ENCODE data around the gene CLEC11A. TPM values are rescaled to one million over a fixed set of nuclear protein-coding genes. Genes with fewer than 3 reads are reported as not detected.

Gene CLEC11A
- total RNA-seq (2011; cell fraction: chromatin; rRNA removed; ENCODE audit: low replicate concordance): 0.69 and 6.7 TPM in 2 replicates
- total RNA-seq (2011; cell fraction: nucleolus; rRNA removed): 14.3 and 15.2 TPM in 2 replicates
- total RNA-seq (2011; cell fraction: nucleoplasm; rRNA removed): 7.3 and 8.3 TPM in 2 replicates
- total RNA-seq (2014; rRNA removed): 32.7 and 34.8 TPM in 2 replicates
- 2.5 and 2.7 TPM in 2 replicates for total RNA-seq (2014; rRNA removed; fragmentation: Illumina TruSeq; extraction: Trizol)
- 16.1 and 16.7 TPM in 2 replicates for total RNA-seq (2015; rRNA removed; fragmentation: Illumina TruSeq; extraction: Trizol)
- 31.3 and 31.4 TPM in 2 replicates for total RNA-seq (2021)
- polyA plus RNA-seq (2011; rRNA removed): 3.0 and 17.4 TPM in 2 replicates
- 26.3 and 38.6 TPM in 2 replicates for polyA plus RNA-seq (2011; cell fraction: cytosol; rRNA removed)
- 42.7 and 43.1 TPM in 2 replicates for polyA plus RNA-seq (2011; cell fraction: nucleus; rRNA removed)
- 32.9 and 74.8 TPM in 2 replicates for polyA plus RNA-seq (2012)
- polyA plus RNA-seq (2014; fragmentation: Illumina TruSeq; extraction: Trizol): 3.4 and 8.3 TPM in 2 replicates
- under 1 TPM; 0.39 to 0.46 TPM for polyA plus RNA-seq (2014; fragmentation: Nextera tagmentation; extraction: Ambion mirVana)
- 31.8 and 43.9 TPM in 2 replicates for polyA plus RNA-seq (2014; rRNA removed)
- 0.49 and 1.0 TPM in 2 replicates for polyA minus RNA-seq (2011; rRNA and poly(A)+ RNA removed)
- polyA minus RNA-seq (2011; cell fraction: cytosol; rRNA and poly(A)+ RNA removed): 1.6 and 12.8 TPM in 2 replicates
- polyA minus RNA-seq (2011; cell fraction: nucleus; rRNA and poly(A)+ RNA removed): 5.9 and 7.9 TPM in 2 replicates
- percentile 77 among the genes with signal in this experiment for Bru-seq, nascent RNA
- BruChase-seq, experiment 1, labeled RNA remaining after a 2-hour chase: percentile 62 among the genes with signal in this experiment
- percentile 65 among the genes with signal in this experiment for BruChase-seq, experiment 2, labeled RNA remaining after a 6-hour chase
- long read RNA-seq, experiment 1, transcript CLEC11A-201 (4 exons, 1,419 nt): major isoform, 12 of 30 reads
- long read RNA-seq, experiment 1, partial matches to known transcripts: 17 of 30 reads
- long read RNA-seq, experiment 1, other reads (novel, unspliced or antisense): 1 of 30 reads
- long read RNA-seq, experiment 2, transcript CLEC11A-201 (4 exons, 1,419 nt): major isoform, 13 of 37 reads
- long read RNA-seq, experiment 2, partial matches to known transcripts: 7 of 37 reads
- long read RNA-seq, experiment 2, other reads (novel, unspliced or antisense): 17 of 37 reads
- long read RNA-seq, experiment 3, partial matches to known transcripts: 5 of 22 reads
- long read RNA-seq, experiment 3, other reads (novel, unspliced or antisense): 15 of 22 reads

GRCh38 chr19:50723069-50723468 is at the start of gene CLEC11A:
CLEC11A (plus strand) TSS chr19:50723364; CDS start chr19:50723526, 162 bp downstream.
- in situ Hi-C loops (cut with MboI) (no loop called here), intact Hi-C loops (cut with micrococcal nuclease) (no loop called here)
- Histone ChIP-seq H3K79me2 (ENCODE audit: control insufficient read depth, insufficient read depth, low read length) (peaks cover 26% of the 10 kb centered on the region), H3K36me3 (ENCODE audit: control insufficient read depth, insufficient read depth, low read length) (peaks cover 4% of the 10 kb centered on the region; the same call in 1 of the 3 replicates), H2AFZ (ENCODE audit: low read depth, low read length) (peak within 1 kb of the TSS; percentile 94), H3K4me1 (replicated peaks in 1 of 2; ENCODE audit: control insufficient read depth in 2 of 2, insufficient read depth in 2 of 2, low read length in 2 of 2) (peaks cover 32 to 76% of the 10 kb centered on the region in 2 experiments), H3K4me2 (ENCODE audit: insufficient read depth, low read length) (peak within 1 kb of the TSS; percentile 89), H4K20me1 (replicated peaks; ENCODE audit: control insufficient read depth, insufficient read depth, low read length) (peaks cover 5% of the 10 kb centered on the region; the same call in 1 of the 2 replicates), H3K27me3 (ENCODE audit: control insufficient read depth in 2 of 2, insufficient read depth in 2 of 2, low read length in 2 of 2) (no peaks in the 10 kb centered on the region), H3K9ac (ENCODE audit: insufficient read depth in 1 of 2, low read depth in 2 of 2, low read length in 2 of 2) (peak within 1 kb of the TSS; percentile 75 to 94; a peak in 3 of 4 replicates), H3K9me3 (replicated peaks; ENCODE audit: control insufficient read depth, insufficient read depth, low read depth, low read length) (no peaks in the 10 kb centered on the region), H3K27ac (ENCODE audit: extremely low read depth, low read depth, low read length) (peak within 1 kb of the TSS; percentile 75), H3K4me3 (peak within 1 kb of the TSS; percentile 59), H3K9me1 (ENCODE audit: control insufficient read depth, insufficient read depth, low read length) (no peaks in the 10 kb centered on the region)
- ATAC-seq (no peak), DNase-seq (ENCODE audit: extremely low read depth in 1 of 4, low spot score in 3 of 4) (peak in 1 of 4 experiments; percentile 50), FAIRE-seq (peak; percentile 40)
- POLR2A ChIA-PET: interaction anchor here (0.7 to 1.5 kb wide), 3 partner anchors 54 to 457 kb away, joined by 3 to 4 read pairs (median 3); no protein-coding TSS in a partner anchor
- CTCF ChIA-PET (ENCODE audit: low intra/inter-chr PET ratio): interaction anchor here (1.2 to 4.5 kb wide), 2 partner anchors 60 to 198 kb away, joined by 4 to 91 read pairs; no protein-coding TSS in a partner anchor
- WGBS (ENCODE audit: insufficient coverage, low coverage, missing lambda C conversion rate): 22% methylated on average over 9 of the region's 15 CpGs
- TF ChIP-seq XRCC5 (IDR thresholded peaks at IDR 0.05; ENCODE audit: low read depth, low read length) (no peak), CC2D1A (IDR thresholded peaks at IDR 0.05) (peak; percentile 70; the same call in 1 of the 2 replicates), ZBTB5 (IDR thresholded peaks at IDR 0.05) (0 out of 2 replicates have a peak, but pooled peaks have one; percentile 48), ETV1 (tag; conservative IDR thresholded peaks at IDR 0.05; ENCODE audit: low read depth) (0 out of 2 replicates have a peak, but pooled peaks have one; percentile 30), MAZ (CRISPR knock-in tag; conservative IDR thresholded peaks at IDR 0.05 in 1 of 2, IDR thresholded peaks at IDR 0.05 in 1 of 2) (0 out of 4 replicates have a peak, but pooled peaks of 1 of the 2 experiments have one; percentile 15), SRF (CRISPR knock-in tag; IDR thresholded peaks at IDR 0.05) (no peak), SP1 (CRISPR knock-in tag; IDR thresholded peaks at IDR 0.05) (0 out of 2 replicates have a peak, but pooled peaks have one; percentile 34), RBBP5 (IDR thresholded peaks at IDR 0.05; ENCODE audit: borderline replicate concordance, insufficient read depth, low read length, poor library complexity, severe bottlenecking) (peak; percentile 15), NONO (IDR thresholded peaks at IDR 0.05; ENCODE audit: low read depth in 2 of 2, low read length in 1 of 2) (no peak), ZBTB7A (IDR thresholded peaks at IDR 0.05; ENCODE audit: borderline replicate concordance, control insufficient read depth, low read depth, low read length) (0 out of 2 replicates have a peak, but pooled peaks have one; percentile 17), HINFP (tag; conservative IDR thresholded peaks at IDR 0.05; ENCODE audit: low read depth) (peak; percentile 87), THRAP3 (IDR thresholded peaks at IDR 0.05; ENCODE audit: borderline replicate concordance) (no peak)
- no TSS peak for BruUV-seq (replicated peaks)
